T-helper 1 cell treated with Interleukin-12 subunit alpha and Interleukin-12 subunit beta and Interleukin-4 antibody, amounts not matched to agents 30 μg/mL and 1 μg/mL, for 36 hours (primary cell): ENCODE data around the gene SPDYE6.
"Not testable (repeated sequence)": the region's sequence is repeated elsewhere in the genome, so short reads cannot be mapped to it uniquely, and the experiment has no call there.

Source experiments
- H3K27ac Mint-ChIP-seq: one replicate; pipeline ENCODE4 v1.8.0; 2021; ENCODE audit warnings: mild to moderate bottlenecking, mixed read lengths
- H3K27me3 Mint-ChIP-seq: one replicate; pipeline ENCODE4 v1.8.0; 2021; ENCODE audit warnings: low read depth, mixed read lengths
- H3K36me3 Mint-ChIP-seq: one replicate; pipeline ENCODE4 v1.8.0; 2021; ENCODE audit warnings: low read depth, mixed read lengths
- H3K4me1 Mint-ChIP-seq: one replicate; pipeline ENCODE4 v1.8.0; 2021; ENCODE audit warnings: low read depth, mixed read lengths
- H3K4me3 Mint-ChIP-seq: one replicate; pipeline ENCODE4 v1.8.0; 2021; ENCODE audit warnings: mild to moderate bottlenecking, moderate library complexity, mixed read lengths
- H3K9me3 Mint-ChIP-seq: one replicate; pipeline ENCODE4 v1.8.0; 2021; ENCODE audit warnings: mixed read lengths

SPDYE6 gene, protein sequence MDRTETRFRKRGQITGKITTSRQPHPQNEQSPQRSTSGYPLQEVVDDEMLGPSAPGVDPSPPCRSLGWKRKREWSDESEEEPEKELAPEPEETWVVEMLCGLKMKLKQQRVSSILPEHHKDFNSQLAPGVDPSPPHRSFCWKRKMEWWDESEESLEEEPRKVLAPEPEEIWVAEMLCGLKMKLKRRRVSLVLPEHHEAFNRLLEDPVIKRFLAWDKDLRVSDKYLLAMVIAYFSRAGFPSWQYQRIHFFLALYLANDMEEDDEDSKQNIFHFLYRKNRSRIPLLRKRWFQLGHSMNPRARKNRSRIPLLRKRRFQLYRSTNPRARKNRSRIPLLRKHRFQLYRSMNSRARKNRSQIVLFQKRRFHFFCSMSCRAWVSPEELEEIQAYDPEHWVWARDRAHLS

DNA sequence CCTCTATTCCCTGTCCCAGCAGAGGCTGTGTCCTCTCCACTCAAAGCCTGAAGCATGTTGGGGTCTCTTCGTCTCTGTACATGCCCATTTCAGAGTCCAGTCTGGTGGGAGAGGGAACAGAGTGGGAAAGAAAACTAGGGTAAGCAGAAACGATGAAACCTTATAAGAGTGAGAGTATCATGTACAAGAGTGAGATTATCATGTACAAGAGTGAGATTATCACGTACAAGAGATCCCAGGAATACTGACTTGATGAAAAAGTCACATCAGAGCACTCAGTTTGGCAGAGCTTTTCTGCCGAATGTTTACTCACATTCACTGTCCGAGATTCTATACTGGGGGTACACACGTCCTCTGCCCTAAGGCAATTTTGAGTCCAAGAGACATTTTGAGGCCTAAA, at the start of gene SPDYE6:
Gene SPDYE6 (minus strand): TSS at position 101 of the 400 bp plus-strand sequence. CDS start 421 bp downstream, outside the sequence.
- not testable (repeated sequence) for H3K27me3 Mint-ChIP-seq, H3K9me3 Mint-ChIP-seq, H3K4me3 Mint-ChIP-seq

DNA sequence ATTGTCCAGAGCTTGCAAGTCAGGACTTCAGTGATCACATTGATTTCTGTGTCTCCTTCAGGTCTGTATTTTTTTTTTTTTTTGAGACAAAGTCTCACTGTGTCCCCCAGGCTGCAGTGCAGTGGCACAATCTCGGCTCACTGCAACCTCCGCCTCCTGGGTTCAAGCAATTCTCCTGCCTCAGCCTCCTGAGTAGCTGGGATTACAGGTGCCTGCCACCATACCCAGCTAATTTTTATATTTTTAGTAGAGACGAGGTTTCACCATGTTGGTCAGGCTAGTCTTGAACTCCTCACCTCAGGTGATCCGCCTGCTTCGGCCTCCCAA, 48.6 kb upstream of the SPDYE6 start:
- not testable (repeated sequence) for H3K4me3 Mint-ChIP-seq, H3K9me3 Mint-ChIP-seq, H3K27me3 Mint-ChIP-seq, H3K4me1 Mint-ChIP-seq, H3K27ac Mint-ChIP-seq
- peaks cover 46% of the 10 kb centered on the region for H3K36me3 Mint-ChIP-seq

More for the DNA sequence above, at the start of gene SPDYE6:
- H3K36me3 Mint-ChIP-seq, H3K27ac Mint-ChIP-seq, H3K4me1 Mint-ChIP-seq: not testable (repeated sequence)

DNA sequence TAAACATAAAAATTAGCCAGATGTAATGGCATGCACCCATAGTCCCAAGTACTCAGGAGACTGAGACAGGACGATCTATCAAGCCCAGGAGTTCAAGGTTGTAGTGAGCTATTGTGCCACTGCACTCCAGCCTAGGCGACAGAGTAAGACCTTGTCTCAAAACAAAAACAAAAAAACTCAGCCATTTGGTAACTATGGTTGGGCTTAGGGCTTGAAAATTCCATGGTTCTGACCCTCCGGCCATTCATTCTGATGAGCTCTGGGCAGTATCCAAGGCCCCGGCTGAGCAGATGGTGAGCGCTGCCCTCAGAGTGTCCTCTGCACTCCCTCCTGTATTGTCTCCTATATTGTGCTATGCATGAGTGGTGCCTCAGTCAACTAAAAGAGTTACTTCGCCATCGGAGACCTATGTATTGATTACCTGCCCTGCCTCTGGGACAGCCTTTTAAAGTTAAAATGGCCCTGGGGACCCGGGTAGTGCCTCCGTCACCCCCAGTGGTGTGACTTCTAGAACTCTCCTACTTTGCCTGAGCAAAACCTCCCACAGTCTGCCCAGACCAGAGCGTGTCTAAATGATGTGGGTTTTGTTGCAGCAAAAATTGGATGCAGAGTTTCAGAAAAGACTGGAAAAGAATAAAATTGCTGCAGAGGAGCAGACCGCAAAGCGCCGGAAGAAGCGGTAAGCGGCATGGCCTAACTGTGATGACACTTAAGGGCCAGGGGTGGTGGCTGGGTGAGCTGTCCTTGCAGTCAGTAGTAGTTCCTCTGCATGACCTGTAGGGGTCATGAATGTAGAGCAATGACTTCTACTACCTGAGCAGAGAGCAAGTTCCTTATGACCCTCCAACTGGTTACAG, 48.0 kb upstream of the SPDYE6 start:
- peaks cover 47% of the 10 kb centered on the region for H3K36me3 Mint-ChIP-seq

DNA sequence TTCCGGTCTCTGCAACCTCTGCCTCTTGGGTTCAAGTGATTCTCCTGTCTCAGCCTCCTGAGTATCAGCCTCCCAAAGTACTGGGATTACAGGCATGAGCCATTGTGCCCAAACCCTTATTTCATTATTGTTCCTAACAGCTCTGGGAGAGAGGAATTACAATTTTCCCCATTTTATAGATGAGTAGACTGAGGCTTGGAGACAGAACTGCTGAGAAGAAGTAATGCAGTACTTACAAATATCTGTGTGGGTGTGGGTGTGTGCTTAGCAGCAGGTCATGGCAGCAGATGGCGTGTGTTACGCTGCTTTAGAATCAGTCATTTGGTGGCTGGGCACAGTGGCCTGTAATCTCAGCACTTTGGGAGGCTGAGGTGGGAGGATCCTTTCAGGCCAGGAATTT, 47.3 kb upstream of the SPDYE6 start:
- Mint-ChIP-seq H3K27me3 (no peaks in the 10 kb centered on the region), H3K27ac (peak overlapping the region; percentile 49), H3K4me3 (no peak overlapping the region), H3K36me3 (peaks cover 45% of the 10 kb centered on the region), H3K9me3 (no peaks in the 10 kb centered on the region), H3K4me1 (peaks cover 7% of the 10 kb centered on the region)

More for the DNA sequence above, 48.0 kb upstream of the SPDYE6 start:
- no peaks in the 10 kb centered on the region for H3K9me3 Mint-ChIP-seq
- peaks cover 7% of the 10 kb centered on the region for H3K4me1 Mint-ChIP-seq
- H3K27me3 Mint-ChIP-seq = no peaks in the 10 kb centered on the region
- no peak overlapping the region for H3K4me3 Mint-ChIP-seq
- no peak overlapping the region for H3K27ac Mint-ChIP-seq

DNA sequence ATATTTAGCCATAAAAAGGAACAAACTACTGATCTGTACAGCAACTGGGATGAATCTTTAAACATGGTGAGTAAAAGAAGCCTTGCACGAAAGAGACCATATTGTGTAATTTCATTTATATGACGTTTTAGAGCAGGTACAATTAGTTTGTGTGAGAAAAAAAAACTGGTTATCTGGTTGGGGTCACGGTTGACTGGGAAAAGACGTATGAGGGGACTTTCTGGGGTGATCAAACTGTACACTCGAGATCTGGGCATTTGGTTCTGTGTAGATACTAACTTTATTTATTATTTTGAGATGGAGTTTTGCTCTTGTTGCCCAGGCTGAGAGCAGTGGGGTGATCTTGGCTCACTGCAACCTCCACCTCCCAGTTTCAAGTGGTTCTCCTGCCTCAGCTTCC, 44.1 kb upstream of the SPDYE6 start:
- Mint-ChIP-seq H3K27ac (no peak overlapping the region), H3K4me3 (no peak overlapping the region), H3K4me1 (peaks cover 23% of the 10 kb centered on the region), H3K9me3 (no peaks in the 10 kb centered on the region), H3K27me3 (no peaks in the 10 kb centered on the region), H3K36me3 (peaks cover 24% of the 10 kb centered on the region)

DNA sequence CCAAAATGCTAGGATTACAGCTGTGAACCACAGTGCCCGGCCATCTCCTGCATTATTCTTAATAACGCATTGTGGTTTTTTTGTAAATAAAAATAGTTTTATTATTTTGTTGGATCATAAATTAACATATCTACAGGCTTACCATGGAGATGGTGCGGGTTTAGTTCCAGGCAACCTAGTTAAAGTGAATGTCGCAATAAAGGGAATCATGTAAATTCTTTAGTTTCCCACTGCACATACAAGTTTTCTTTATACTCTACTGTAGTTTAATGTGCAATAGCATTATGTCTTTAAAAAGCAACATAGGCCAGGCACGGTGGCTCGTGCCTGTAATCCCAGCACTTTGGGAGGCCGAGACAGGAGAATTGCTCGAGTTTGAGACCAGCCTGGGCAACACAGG, 42.3 kb upstream of the SPDYE6 start:
- H3K27me3 Mint-ChIP-seq = no peaks in the 10 kb centered on the region
- H3K36me3 Mint-ChIP-seq = peaks cover 20% of the 10 kb centered on the region
- H3K9me3 Mint-ChIP-seq = no peaks in the 10 kb centered on the region
- H3K4me3 Mint-ChIP-seq = no peak overlapping the region
- no peak overlapping the region for H3K27ac Mint-ChIP-seq
- peaks cover 15% of the 10 kb centered on the region for H3K4me1 Mint-ChIP-seq

DNA sequence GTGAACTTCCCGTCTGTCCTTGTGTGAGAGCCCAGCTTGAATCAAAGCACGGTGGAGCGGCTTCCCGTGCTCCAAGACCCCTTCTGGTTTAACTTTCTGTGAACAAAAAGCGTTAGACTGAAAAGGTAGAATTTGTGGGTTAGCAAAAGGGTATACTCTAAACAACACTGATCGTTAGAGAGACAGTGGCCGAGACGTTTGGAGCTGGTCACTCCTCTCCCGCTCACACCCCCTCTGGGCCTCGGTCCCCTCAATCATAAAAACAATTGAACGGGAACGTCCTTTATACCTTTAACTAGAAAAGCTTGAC, 40.4 kb upstream of the SPDYE6 start:
- Mint-ChIP-seq H3K4me1 (peaks cover 15% of the 10 kb centered on the region), H3K27me3 (no peaks in the 10 kb centered on the region), H3K4me3 (peak overlapping the region; percentile 88), H3K9me3 (no peaks in the 10 kb centered on the region), H3K36me3 (peaks cover 19% of the 10 kb centered on the region), H3K27ac (peak overlapping the region; percentile 88)

DNA sequence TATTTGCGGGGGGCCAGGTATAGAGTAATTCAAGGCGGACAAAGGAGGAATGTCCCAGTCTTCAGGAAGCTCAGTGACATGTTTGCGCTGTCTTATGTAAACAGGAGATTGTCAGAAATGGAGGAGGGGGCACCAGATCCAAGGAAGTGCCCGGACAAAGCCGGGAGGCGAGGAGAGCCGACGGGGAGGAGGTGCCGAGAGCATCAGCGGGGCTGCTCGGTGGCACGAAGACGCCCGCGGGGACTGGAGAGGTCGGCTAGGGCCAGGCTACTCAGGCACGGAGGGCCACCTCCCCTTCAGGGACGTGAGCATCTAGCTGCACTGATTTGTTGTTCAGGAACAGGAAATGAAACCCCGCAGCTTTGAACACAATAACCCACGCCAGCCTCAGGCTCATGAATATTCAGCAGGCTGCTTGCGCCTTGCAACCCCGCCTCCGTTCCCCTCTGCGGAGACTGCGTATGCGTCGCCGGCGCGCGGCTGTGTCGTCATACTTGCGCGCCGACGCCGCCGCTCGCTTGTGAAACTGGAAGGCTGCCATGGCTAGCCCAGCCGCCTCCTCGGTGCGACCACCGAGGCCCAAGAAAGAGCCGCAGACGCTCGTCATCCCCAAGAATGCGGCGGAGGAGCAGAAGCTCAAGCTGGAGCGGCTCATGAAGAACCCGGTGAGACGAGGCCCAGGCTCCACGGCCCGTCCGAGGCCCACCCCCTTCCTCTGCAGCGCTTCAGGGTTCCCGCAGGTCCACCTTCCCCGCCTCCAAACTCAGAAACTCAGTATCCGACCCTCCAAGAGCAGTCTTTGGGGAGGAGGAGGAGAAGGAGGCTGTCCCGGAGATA, 39.8 kb upstream of the SPDYE6 start, which contains the start of gene PRKRIP1:
Gene PRKRIP1 (plus strand): TSS at position 491 of the 837 bp plus-strand sequence. CDS start 49 bp downstream, at position 540.
- H3K36me3 Mint-ChIP-seq = peaks cover 18% of the 10 kb centered on the region

DNA sequence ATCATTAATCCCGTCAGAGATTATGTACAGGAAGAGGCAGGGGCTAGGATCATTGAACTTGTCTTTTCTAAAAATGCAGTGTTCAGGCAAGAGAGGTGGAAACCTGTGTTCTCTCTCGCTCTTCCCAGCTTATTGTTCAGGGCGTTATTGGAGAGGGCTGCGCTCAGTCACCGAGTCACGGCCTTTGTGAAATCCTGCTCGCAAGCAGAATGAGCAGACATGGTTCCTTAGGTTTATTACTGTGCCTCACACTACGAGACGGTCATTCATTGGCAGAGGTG, 39.3 kb upstream of the SPDYE6 start:
- H3K4me1 Mint-ChIP-seq = peaks cover 15% of the 10 kb centered on the region
- peak overlapping the region; percentile 88 for H3K4me3 Mint-ChIP-seq
- no peaks in the 10 kb centered on the region for H3K27me3 Mint-ChIP-seq
- peak overlapping the region; percentile 88 for H3K27ac Mint-ChIP-seq
- H3K9me3 Mint-ChIP-seq = no peaks in the 10 kb centered on the region
- H3K36me3 Mint-ChIP-seq = peaks cover 14% of the 10 kb centered on the region

More for the DNA sequence above, 39.8 kb upstream of the SPDYE6 start, which contains the start of gene PRKRIP1:
- Mint-ChIP-seq H3K9me3 (no peaks in the 10 kb centered on the region), H3K27ac (peak within 1 kb of the TSS; percentile 88), H3K4me3 (peak within 1 kb of the TSS; percentile 88), H3K27me3 (no peaks in the 10 kb centered on the region), H3K4me1 (peaks cover 15% of the 10 kb centered on the region)

DNA sequence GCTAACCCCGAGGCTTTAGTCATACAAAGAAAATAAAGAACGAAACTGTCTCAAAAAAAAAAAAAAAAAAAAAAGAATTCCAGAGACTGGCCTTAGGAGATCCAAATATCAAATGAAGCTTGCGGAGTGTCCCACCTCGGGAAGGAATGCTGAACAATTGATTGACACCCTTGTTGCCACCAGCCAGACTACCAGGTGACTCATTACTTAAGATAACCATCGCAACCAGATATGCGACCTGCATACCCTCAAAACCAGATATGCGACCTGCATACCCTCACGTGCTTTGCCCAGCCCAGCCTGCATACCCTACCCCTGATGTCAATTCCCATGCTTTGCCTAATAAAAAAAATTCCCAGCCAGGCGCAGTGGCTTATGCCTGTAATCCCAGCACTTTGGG, 37.2 kb upstream of the SPDYE6 start:
- Mint-ChIP-seq H3K4me1 (peaks cover 15% of the 10 kb centered on the region), H3K27me3 (no peaks in the 10 kb centered on the region), H3K36me3 (peaks cover 9% of the 10 kb centered on the region), H3K9me3 (no peaks in the 10 kb centered on the region), H3K4me3 (no peak overlapping the region), H3K27ac (no peak overlapping the region)

DNA sequence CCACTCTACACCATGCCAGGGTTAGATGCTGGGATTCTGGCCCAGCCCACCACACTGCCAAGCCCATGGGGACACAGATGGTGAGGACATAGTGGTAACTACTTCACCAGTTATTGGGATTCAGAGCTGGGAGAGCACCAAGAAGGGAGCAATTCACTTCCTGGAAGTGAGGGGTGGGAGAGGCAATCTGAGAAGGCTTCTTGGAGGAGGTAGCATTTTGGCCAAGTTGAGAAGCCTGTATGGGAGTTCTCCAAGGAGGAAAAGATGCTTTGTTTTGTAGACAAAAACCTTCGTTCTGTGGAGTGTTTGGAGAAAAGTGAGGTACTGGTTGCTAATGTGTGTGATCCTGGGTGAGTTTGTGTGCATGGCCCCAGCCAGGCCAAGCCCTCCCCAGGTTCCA, 36.1 kb upstream of the SPDYE6 start:
- Mint-ChIP-seq H3K27ac (no peak overlapping the region), H3K27me3 (no peaks in the 10 kb centered on the region), H3K9me3 (no peaks in the 10 kb centered on the region), H3K36me3 (peaks cover 9% of the 10 kb centered on the region), H3K4me3 (no peak overlapping the region), H3K4me1 (peaks cover 13% of the 10 kb centered on the region)

DNA sequence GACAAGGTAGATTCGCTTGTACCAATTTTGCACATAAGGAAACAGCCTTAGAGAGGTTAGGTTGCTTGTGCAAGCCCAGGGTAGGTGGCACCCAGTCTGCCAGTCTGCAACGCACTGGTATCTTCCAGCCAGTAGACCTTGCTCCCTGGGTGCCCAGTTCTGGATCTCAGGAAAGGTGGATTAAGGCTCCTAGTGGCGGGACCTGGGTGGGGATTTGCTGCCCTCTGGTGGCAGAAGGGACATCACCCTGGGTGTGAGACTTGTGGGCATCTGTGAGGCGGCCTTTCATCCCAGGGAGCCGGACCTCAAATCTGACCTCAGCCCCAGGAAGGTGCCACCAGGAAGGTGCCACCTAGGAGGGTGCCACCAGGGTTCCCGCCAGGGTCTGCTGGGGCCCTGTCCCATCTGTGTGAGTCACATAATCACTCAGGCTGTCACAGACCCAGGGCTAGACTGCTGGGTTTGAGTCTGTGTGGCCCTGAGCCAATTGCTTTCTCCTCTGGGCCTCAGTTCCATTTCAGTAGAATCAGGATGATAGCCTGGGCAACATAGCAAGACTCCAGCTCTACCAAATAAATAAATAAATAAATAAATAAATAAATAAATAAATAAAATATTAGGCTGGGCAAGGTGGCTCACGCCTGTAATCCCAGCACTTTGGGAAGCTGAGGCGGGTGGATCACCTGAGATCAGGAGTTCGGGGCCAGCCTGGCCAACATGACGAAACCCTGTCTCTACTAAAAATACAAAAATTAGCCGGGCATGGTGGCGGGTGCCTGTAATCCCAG, 34.6 kb upstream of the SPDYE6 start:
- no peak overlapping the region for H3K4me3 Mint-ChIP-seq
- H3K27me3 Mint-ChIP-seq = no peaks in the 10 kb centered on the region
- H3K4me1 Mint-ChIP-seq = peaks cover 5% of the 10 kb centered on the region
- H3K27ac Mint-ChIP-seq = no peak overlapping the region
- peaks cover 9% of the 10 kb centered on the region for H3K36me3 Mint-ChIP-seq
- no peaks in the 10 kb centered on the region for H3K9me3 Mint-ChIP-seq

DNA sequence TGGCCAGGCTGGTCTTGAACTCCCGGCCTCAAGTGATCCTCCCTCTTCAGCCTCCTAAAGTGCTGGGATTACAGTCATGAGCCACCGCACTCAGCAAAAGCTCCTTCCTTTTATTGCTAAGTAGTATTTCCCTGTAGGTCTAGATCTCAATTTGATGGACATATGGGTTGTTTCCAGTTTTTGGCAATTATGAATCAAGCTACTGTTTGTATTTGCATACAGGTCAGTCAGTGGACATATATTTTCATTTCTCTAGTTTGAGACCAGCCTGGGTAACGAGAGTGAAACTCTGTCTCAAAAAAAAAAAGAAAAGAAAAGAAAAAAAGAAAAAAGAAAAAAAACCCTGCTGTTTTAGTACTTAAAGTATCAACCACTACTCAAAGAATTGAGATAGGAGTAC, 33.6 kb upstream of the SPDYE6 start:
- Mint-ChIP-seq H3K4me3 (no peak overlapping the region), H3K27me3 (no peaks in the 10 kb centered on the region), H3K4me1 (no peaks in the 10 kb centered on the region), H3K27ac (no peak overlapping the region), H3K9me3 (no peaks in the 10 kb centered on the region), H3K36me3 (peaks cover 9% of the 10 kb centered on the region)

DNA sequence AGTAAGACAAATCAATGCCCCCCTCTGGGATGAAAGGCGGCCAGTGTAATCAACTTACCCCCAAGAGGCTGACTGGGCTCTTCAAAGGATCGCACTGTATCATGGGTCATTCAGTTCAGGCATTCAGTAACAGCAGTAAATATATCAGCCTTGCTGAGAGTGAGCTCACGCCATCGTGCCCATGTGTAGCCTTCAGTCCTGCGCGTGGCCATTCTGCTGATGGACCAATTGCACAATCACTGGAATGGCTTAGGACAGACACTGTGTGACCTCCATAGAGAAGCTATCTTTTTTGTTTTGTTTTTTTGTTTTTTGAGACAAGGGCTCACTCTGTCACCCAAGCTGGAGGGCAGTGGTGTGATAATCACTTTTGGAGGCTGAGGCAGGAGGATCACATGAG, 30.8 kb upstream of the SPDYE6 start:
- Mint-ChIP-seq H3K4me3 (no peak overlapping the region), H3K27ac (no peak overlapping the region), H3K36me3 (peaks cover 7% of the 10 kb centered on the region), H3K27me3 (no peaks in the 10 kb centered on the region), H3K9me3 (no peaks in the 10 kb centered on the region), H3K4me1 (no peaks in the 10 kb centered on the region)
